Gastroesophageal sphincter (tissue), 3 donors: ENCODE results near the gene PDZRN4.

Source experiments
- EP300 ChIP-seq: sonication (generic); formaldehyde crosslinking; IDR thresholded peaks from one replicate; pipeline ENCODE4 v1.6.1; 2017; ENCODE audit warnings: antibody characterized with exemption, mild to moderate bottlenecking
- POLR2A ChIP-seq, 2 donors: fragments of 450-650 bp; IDR thresholded peaks; one replicate each; pipeline ENCODE4 v1.6.1; 2017; ENCODE audit warnings: antibody characterized with exemption in 2 of 2, mild to moderate bottlenecking in 2 of 2, moderate library complexity in 1 of 2
- POLR2AphosphoS5 ChIP-seq: sonication (generic); formaldehyde crosslinking; IDR thresholded peaks from one replicate; pipeline ENCODE4 v1.6.1; 2017; ENCODE audit warnings: antibody characterized with exemption
- TF ChIP-seq, protein P1 (sequence below), 4 experiments: fragments of 200-600 bp in 2 of 4; fragments of 450-650 bp in 2 of 4; sonication (generic) in 1 of 4; IDR thresholded peaks; one replicate each; pipeline ENCODE4 v1.5.1; 2017 to 2019; ENCODE audit warnings: antibody characterized with exemption in 4 of 4, mild to moderate bottlenecking in 2 of 4, moderate library complexity in 2 of 4

DNA sequence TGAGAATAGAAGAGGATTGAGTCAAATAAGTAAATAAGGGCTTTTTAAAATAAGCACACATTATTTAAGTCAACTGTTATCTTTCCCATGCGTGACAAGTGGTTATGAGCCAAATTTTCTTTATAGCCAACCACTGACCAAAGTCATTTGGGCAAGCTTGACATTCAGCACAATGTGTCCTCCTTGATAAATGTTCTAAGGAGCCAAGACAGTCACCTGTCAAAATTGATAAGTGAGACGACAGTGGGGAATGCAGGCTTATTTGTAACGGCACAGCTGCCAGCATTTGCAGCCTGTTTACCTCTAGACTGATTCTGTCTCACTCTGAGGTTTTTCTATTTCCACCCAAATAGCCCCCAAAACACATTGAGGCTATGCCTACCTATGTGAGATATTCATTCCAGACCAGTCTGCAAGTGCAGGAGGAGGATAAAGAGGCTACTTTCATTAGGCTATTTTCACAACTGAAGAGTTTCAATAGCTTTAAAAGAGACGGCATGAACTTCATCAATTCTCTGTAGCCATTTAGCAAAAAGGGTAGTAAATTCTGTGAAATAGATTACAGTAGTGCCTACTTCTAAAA is 339.5 kb downstream of the PDZRN4 start:
- TF ChIP-seq, protein P1, sequence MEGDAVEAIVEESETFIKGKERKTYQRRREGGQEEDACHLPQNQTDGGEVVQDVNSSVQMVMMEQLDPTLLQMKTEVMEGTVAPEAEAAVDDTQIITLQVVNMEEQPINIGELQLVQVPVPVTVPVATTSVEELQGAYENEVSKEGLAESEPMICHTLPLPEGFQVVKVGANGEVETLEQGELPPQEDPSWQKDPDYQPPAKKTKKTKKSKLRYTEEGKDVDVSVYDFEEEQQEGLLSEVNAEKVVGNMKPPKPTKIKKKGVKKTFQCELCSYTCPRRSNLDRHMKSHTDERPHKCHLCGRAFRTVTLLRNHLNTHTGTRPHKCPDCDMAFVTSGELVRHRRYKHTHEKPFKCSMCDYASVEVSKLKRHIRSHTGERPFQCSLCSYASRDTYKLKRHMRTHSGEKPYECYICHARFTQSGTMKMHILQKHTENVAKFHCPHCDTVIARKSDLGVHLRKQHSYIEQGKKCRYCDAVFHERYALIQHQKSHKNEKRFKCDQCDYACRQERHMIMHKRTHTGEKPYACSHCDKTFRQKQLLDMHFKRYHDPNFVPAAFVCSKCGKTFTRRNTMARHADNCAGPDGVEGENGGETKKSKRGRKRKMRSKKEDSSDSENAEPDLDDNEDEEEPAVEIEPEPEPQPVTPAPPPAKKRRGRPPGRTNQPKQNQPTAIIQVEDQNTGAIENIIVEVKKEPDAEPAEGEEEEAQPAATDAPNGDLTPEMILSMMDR (IDR thresholded peaks at IDR 0.05), result no peak
- TF ChIP-seq POLR2A (IDR thresholded peaks at IDR 0.05), result no peak
- TF ChIP-seq POLR2AphosphoS5, result no peak
- TF ChIP-seq EP300, result no peak
